ENCODE measurements around the gene NSG1. TPM values are rescaled to one million over a fixed set of nuclear protein-coding genes. Genes with fewer than 3 reads are reported as not detected.

NSG1 gene
- total RNA-seq, 1 experiment from 2014 or later: not detected

DNA sequence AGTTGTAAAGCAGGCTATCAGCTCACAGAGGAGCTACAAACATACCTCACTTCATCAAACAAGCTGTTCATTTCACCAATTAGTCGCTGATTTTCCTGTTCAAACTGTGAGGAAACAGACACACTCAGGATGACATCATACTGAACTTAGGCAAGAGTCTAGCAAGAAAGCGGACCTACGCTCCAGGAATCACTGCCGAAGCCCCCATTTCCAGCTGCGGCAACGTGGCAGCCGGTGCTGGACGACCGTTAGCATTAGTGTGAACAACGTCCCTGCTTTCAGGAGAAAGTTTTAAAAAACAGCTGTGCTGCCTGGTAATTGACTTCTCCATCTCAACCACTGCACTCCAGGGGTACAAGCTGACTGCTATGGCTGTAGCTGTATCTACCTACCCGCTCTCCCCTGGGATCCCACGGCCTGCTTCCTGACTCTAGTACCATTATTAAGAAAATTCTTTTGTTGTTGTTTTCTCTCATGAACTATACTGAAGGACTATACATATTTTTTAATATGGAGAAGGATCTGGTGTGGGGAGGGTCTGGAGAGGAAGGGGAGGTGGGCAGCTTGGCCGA is 38.3 kb downstream of the NSG1 start:
- Histone ChIP-seq H3K4me1 (ENCODE audit: control insufficient read depth, insufficient read depth, low read length) (no peaks in the 10 kb centered on the region), H3K9me3 (ENCODE audit: control insufficient read depth, insufficient read depth, low read depth, low read length) (no peaks in the 10 kb centered on the region), H3K4me3 (ENCODE audit: low read depth in 2 of 2, low read length in 2 of 2) (no peak overlapping the region), H3K27ac (ENCODE audit: low read length) (no peak overlapping the region), H3K27me3 (ENCODE audit: control insufficient read depth, insufficient read depth, low read length) (no peaks in the 10 kb centered on the region), H3K36me3 (ENCODE audit: control insufficient read depth, insufficient read depth, low read length) (no peaks in the 10 kb centered on the region; the same call in 1 of the 2 replicates)
- intact Hi-C loops (cut with micrococcal nuclease; ENCODE audit: unreplicated experiment) (no loop called here), in situ Hi-C loops (cut with HindIII; ENCODE audit: low pct_unique_long_range_greater_than_20kb, low sequenced_read_pairs) (no loop called here)
- ATAC-seq: no peak
- BruUV-seq (replicated peaks): no TSS peak
- DNase-seq (ENCODE audit: low read depth, low spot score): no peak
- no peak for TF ChIP-seq SIN3A (IDR thresholded peaks at IDR 0.05; ENCODE audit: borderline replicate concordance, insufficient read depth, low read depth, low read length)
- TF ChIP-seq TCF7L2 (IDR thresholded peaks at IDR 0.05; ENCODE audit: low read depth, low read length): no peak
- TF ChIP-seq REST (IDR thresholded peaks at IDR 0.05; ENCODE audit: insufficient read depth in 1 of 2, low read depth in 2 of 2, low read length in 1 of 2): no peak
- no peak for TF ChIP-seq POLR2AphosphoS5 (IDR thresholded peaks at IDR 0.05; ENCODE audit: low read depth, low read length)
- TF ChIP-seq CTCF (IDR thresholded peaks at IDR 0.05): no peak
- ChIA-PET CTCF (no interaction called here), POLR2A (no interaction called here)

DNA sequence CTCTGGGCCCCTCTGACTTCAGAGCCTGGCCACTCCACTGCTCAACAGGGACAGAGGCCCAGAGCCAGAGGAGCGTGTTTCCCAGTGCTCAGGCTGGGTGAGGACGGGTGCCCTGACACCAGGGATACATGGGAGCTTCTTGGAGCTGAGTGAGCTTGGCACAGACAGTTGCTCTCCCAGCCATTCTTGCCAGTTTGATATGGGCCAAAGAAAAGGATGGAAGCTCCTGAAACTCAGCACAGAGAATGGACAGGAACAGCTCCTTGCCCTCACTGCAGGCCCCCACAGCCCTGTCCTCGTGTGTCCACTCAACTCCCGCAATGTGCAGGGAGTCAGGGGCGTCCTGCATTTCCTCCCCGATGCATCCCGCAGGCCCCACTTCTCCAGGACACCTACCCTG is 38.8 kb downstream of the NSG1 start:
- intact Hi-C loops (cut with micrococcal nuclease; ENCODE audit: unreplicated experiment): no loop called here
- Histone ChIP-seq H3K9me3 (ENCODE audit: control insufficient read depth, insufficient read depth, low read depth, low read length) (no peaks in the 10 kb centered on the region), H3K36me3 (ENCODE audit: control insufficient read depth, insufficient read depth, low read length) (no peaks in the 10 kb centered on the region; the same call in 1 of the 2 replicates), H3K4me1 (ENCODE audit: control insufficient read depth, insufficient read depth, low read length) (no peaks in the 10 kb centered on the region), H3K27ac (ENCODE audit: low read length) (no peak overlapping the region), H3K4me3 (ENCODE audit: low read depth in 2 of 2, low read length in 2 of 2) (no peak overlapping the region), H3K27me3 (ENCODE audit: control insufficient read depth, insufficient read depth, low read length) (no peaks in the 10 kb centered on the region)
- DNase-seq (ENCODE audit: low read depth, low spot score) (no peak), ATAC-seq (no peak)
- POLR2A ChIA-PET: no interaction called here
- no peak for TF ChIP-seq SIN3A (IDR thresholded peaks at IDR 0.05; ENCODE audit: borderline replicate concordance, insufficient read depth, low read depth, low read length)
- TF ChIP-seq POLR2AphosphoS5 (IDR thresholded peaks at IDR 0.05; ENCODE audit: low read depth, low read length): no peak
- TF ChIP-seq REST (IDR thresholded peaks at IDR 0.05; ENCODE audit: insufficient read depth in 1 of 2, low read depth in 2 of 2, low read length in 1 of 2): no peak
- TF ChIP-seq TCF7L2 (IDR thresholded peaks at IDR 0.05; ENCODE audit: low read depth, low read length): no peak
- TF ChIP-seq CTCF (IDR thresholded peaks at IDR 0.05): no peak
- BruUV-seq (replicated peaks): no TSS peak
- in situ Hi-C loops (cut with HindIII; ENCODE audit: low pct_unique_long_range_greater_than_20kb, low sequenced_read_pairs): no loop called here
- CTCF ChIA-PET: no interaction called here
